OCI-LY3 (cell line): Measurements from ENCODE around the gene DNAH10.

Experiments
- H2AFZ ChIP-seq: fragments of 200-600, 300-600 bp; shearing (Covaris generic); 2 replicates; pipeline ENCODE4 v1.6.0; 2014; ENCODE audit warnings: antibody characterized with exemption, low read depth, low read length
- H3K27ac ChIP-seq: fragments of 200-600, 300-600 bp; sonication (generic); 2 replicates; pipeline ENCODE4 v1.5.1; 2014; ENCODE audit warnings: mild to moderate bottlenecking, low read length, moderate library complexity, mixed read lengths
- H3K27me3 ChIP-seq: fragments of 200-600, 300-600 bp; sonication (generic); 2 replicates; pipeline ENCODE4 v1.6.1; 2014; ENCODE audit warnings: low read depth, low read length, mixed read lengths
- H3K36me3 ChIP-seq: fragments of 200-600, 300-600 bp; sonication (generic); replicated peaks from 2 replicates; pipeline ENCODE3; 2014; ENCODE audit warnings: low read depth, low read length, mixed read lengths
- H3K4me1 ChIP-seq: fragments of 300-600, 200-600 bp; sonication (generic); 2 replicates; pipeline ENCODE4 v1.6.1; 2014; ENCODE audit warnings: low read length, mixed read lengths
- H3K4me2 ChIP-seq: fragments of 200-600, 300-600 bp; sonication (generic); 2 replicates; pipeline ENCODE4 v1.6.1; 2014; ENCODE audit warnings: low read length, mixed read lengths
- H3K4me3 ChIP-seq: fragments of 300-600, 200-600 bp; sonication (generic); 2 replicates; pipeline ENCODE4 v1.5.1; 2014; ENCODE audit warnings: antibody characterized with exemption, mild to moderate bottlenecking, low read length, moderate library complexity
- H3K79me2 ChIP-seq: fragments of 300-600, 200-600 bp; shearing (Covaris generic); 2 replicates; pipeline ENCODE4 v1.6.1; 2014; ENCODE audit warnings: mild to moderate bottlenecking, low read length, mixed read lengths
- H3K9ac ChIP-seq: fragments of 300-600, 200-600 bp; shearing (Covaris generic); 2 replicates; pipeline ENCODE4 v1.6.0; 2014; ENCODE audit warnings: mild to moderate bottlenecking, low read length, moderate library complexity
- H3K9me3 ChIP-seq: fragments of 200-600, 300-600 bp; shearing (Covaris generic); 2 replicates; pipeline ENCODE4 v1.6.1; 2014; ENCODE audit warnings: low read length, mixed read lengths; ENCODE audit not compliant: insufficient read depth
- H4K20me1 ChIP-seq: fragments of 200-600, 300-600 bp; sonication (generic); 2 replicates; pipeline ENCODE4 v1.6.1; 2016; ENCODE audit warnings: low read length, mixed read lengths; ENCODE audit not compliant: insufficient read depth
- CTCF ChIP-seq: fragments of 200-600, 300-600 bp; sonication (generic); IDR thresholded peaks from 2 replicates; pipeline ENCODE4 v1.5.1; 2014; ENCODE audit warnings: antibody characterized with exemption, low read length, low read depth
- EZH2phosphoT487 ChIP-seq: fragments of 200-600 bp; shearing (Covaris generic); IDR thresholded peaks from 2 replicates; pipeline ENCODE4 v1.6.1; 2018; ENCODE audit warnings: antibody characterized with exemption, mixed run types, low read depth

Gene DNAH10

GRCh38 chr12:123726962-123727361 is 35.1 kb upstream of the DNAH10 start:
- Histone ChIP-seq H3K27me3 (no peaks in the 10 kb centered on the region), H3K4me2 (no peak overlapping the region), H2AFZ (no peak overlapping the region), H3K36me3 (peaks cover 48% of the 10 kb centered on the region), H3K4me3 (no peak overlapping the region), H3K9ac (no peak overlapping the region), H3K79me2 (no peaks in the 10 kb centered on the region), H3K9me3 (no peaks in the 10 kb centered on the region), H3K27ac (no peak overlapping the region), H4K20me1 (no peaks in the 10 kb centered on the region), H3K4me1 (peaks cover 15% of the 10 kb centered on the region)
- TF ChIP-seq EZH2phosphoT487, result no peak
- no peak for TF ChIP-seq CTCF

- no peaks in the 10 kb centered on the region for H4K20me1 ChIP-seq
- TF ChIP-seq EZH2phosphoT487 (no peak), CTCF (no peak)
- no peak overlapping the region for H3K4me2 ChIP-seq
- peaks cover 41% of the 10 kb centered on the region for H3K36me3 ChIP-seq
- H3K79me2 ChIP-seq, result no peaks in the 10 kb centered on the region
- H3K27ac ChIP-seq, result no peak overlapping the region
- H3K9me3 ChIP-seq, result no peaks in the 10 kb centered on the region
- H2AFZ ChIP-seq, result no peak overlapping the region
- no peak overlapping the region for H3K9ac ChIP-seq
- H3K4me1 ChIP-seq, result peaks cover 12% of the 10 kb centered on the region
- H3K27me3 ChIP-seq, result no peaks in the 10 kb centered on the region
- H3K4me3 ChIP-seq, result no peak overlapping the region
These were observed 34.2 kb upstream of the DNAH10 start for GRCh38 chr12:123727878-123728277.

GRCh38 chr12:123731596-123731995 is 30.5 kb upstream of the DNAH10 start:
- Histone ChIP-seq H3K9me3 (no peaks in the 10 kb centered on the region), H3K4me3 (no peak overlapping the region), H4K20me1 (no peaks in the 10 kb centered on the region), H3K36me3 (peaks cover 49% of the 10 kb centered on the region), H3K9ac (no peak overlapping the region), H3K4me2 (no peak overlapping the region), H3K27me3 (no peaks in the 10 kb centered on the region), H3K4me1 (peaks cover 2% of the 10 kb centered on the region), H3K27ac (no peak overlapping the region), H2AFZ (no peak overlapping the region), H3K79me2 (no peaks in the 10 kb centered on the region)
- TF ChIP-seq EZH2phosphoT487 (no peak), CTCF (no peak)

- H3K9me3 ChIP-seq, result no peaks in the 10 kb centered on the region
- H3K9ac ChIP-seq, result no peak overlapping the region
- TF ChIP-seq EZH2phosphoT487 (no peak), CTCF (no peak)
- no peaks in the 10 kb centered on the region for H3K79me2 ChIP-seq
- H3K4me3 ChIP-seq, result no peak overlapping the region
- H3K27me3 ChIP-seq, result no peaks in the 10 kb centered on the region
- H3K27ac ChIP-seq, result no peak overlapping the region
- peaks cover 48% of the 10 kb centered on the region for H3K36me3 ChIP-seq
- no peaks in the 10 kb centered on the region for H4K20me1 ChIP-seq
- no peak overlapping the region for H2AFZ ChIP-seq
- no peak overlapping the region for H3K4me2 ChIP-seq
- H3K4me1 ChIP-seq, result peaks cover 9% of the 10 kb centered on the region
These were observed 29.9 kb upstream of the DNAH10 start for GRCh38 chr12:123732251-123732650.
